Stimulated activated CD8-positive, alpha-beta memory T cell treated with anti-CD3 and anti-CD28 coated beads, Interleukin-15, amount 100 ng/mL, for 4 hours (primary cell): ENCODE data around the gene CTAG1A.
"Not testable (repeated sequence)": the region's sequence is repeated elsewhere in the genome, so short reads cannot be mapped to it uniquely, and the experiment has no call there.

ENCODE experiments used
- DNase-seq, 2 donors: peaks; one replicate each; pipeline ENCODE4 v3.0.0-alpha.2; 2020; ENCODE audit warnings: low read depth in 2 of 2

Gene CTAG1A

GRCh38 chrX:154573061-154573460 lies 11.9 kb upstream of the CTAG1A start:
- not testable (repeated sequence) for DNase-seq

GRCh38 chrX:154575076-154575475 lies 9.9 kb upstream of the CTAG1A start:
- not testable (repeated sequence) for DNase-seq

GRCh38 chrX:154582994-154583393 lies 1.9 kb upstream of the CTAG1A start:
- not testable (repeated sequence) for DNase-seq

DNA sequence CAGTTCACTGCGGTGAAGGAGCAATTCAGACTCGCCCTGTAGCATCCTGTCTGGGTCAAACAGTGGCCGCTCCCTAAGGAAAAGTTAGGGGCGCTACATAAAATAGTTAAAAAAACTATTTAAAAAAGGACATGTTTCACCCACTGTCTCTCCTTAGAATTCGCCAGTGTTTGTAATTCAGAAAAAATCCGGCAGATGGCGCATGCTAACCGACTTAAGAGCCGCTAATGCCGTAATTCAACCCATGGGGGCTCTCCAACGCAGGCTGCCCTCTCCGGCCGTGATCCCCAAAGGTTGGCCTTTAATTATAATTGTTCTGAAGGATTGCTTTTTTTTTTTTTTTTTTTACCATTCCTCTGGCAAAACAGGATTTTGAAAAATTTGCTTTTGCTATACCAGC lies 5.5 kb downstream of the CTAG1A start:
- DNase-seq, result not testable (repeated sequence)

GRCh38 chrX:154592505-154592904 lies 7.6 kb downstream of the CTAG1A start:
- no peak for DNase-seq

GRCh38 chrX:154593201-154593600 lies 8.3 kb downstream of the CTAG1A start:
- no peak for DNase-seq

DNA sequence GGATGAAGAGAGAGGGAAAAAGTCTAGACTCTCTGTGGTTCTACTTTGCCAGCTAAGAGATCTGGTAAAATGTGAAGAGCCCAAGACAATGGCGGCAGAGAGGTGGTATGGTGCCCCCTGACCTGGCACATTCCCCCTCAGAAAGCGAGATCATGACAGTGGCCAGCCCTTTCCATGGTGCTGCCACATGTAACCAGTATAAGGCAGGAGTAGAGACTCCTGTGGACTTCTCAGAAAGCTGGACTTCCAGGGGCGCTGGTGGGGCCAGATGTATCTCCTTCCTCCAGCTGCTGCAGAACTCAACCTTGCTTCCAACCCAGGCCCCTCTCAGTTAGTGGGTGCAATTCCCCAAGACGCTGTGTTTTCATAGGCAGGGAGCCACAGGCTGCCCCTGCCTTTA lies 9.6 kb downstream of the CTAG1A start:
- DNase-seq, result no peak

- DNase-seq, result no peak
These were observed 10.8 kb downstream of the CTAG1A start for GRCh38 chrX:154595559-154596249.

DNA sequence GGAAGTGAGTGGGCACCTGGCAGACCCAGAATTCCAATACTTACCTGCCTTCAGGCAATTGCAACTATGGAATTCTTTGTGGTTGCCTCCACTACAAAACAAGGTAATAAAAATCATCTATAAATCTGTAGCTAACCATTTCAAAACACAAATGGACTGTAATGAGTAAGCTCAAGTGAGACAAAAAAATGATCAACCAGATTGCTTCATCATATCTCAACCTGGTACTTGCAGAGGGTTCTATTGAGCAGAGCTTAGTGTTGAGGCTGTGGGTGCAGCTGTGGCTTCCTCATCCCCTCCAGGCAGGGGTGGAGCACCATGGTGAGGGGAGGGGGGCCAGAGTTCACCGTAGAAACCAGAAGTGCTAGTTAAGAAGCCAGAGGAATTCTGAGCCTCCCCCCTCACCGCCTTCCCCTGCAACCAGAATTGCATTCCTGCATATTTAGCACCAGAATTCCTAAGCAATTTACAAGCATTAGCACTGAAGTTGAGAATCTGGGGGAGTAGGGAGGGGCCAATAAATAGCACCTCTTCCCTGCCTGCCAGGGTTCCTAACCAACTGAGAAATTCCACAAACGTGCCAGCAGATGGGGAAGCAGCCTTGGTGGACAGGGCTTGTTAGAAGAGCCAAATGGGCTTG lies 11.5 kb downstream of the CTAG1A start:
- DNase-seq, result no peak

DNA sequence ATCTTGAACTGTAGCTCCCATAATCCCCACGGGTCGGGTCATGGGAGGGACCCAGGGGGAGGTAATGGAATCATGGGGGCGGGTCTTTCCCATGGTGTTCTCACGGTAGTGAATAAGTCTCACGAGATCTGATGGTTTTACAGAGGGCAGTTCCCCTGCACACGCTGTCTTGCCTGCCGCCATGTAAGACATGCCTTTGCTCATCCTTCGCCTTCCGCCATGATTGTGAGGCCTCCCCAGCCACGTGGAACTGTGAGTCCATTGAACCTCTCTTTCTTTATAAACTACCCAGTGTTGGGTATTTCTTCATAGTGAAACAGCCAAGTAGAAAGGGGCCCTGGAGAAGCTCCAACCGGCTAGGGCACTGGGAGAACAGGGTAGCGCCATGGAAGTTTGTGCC lies 12.3 kb downstream of the CTAG1A start:
- no peak for DNase-seq

GRCh38 chrX:154598656-154599055 lies 13.7 kb downstream of the CTAG1A start:
- no peak for DNase-seq

- no peak for DNase-seq
These were observed 14.6 kb downstream of the CTAG1A start for GRCh38 chrX:154599531-154599930.

DNA sequence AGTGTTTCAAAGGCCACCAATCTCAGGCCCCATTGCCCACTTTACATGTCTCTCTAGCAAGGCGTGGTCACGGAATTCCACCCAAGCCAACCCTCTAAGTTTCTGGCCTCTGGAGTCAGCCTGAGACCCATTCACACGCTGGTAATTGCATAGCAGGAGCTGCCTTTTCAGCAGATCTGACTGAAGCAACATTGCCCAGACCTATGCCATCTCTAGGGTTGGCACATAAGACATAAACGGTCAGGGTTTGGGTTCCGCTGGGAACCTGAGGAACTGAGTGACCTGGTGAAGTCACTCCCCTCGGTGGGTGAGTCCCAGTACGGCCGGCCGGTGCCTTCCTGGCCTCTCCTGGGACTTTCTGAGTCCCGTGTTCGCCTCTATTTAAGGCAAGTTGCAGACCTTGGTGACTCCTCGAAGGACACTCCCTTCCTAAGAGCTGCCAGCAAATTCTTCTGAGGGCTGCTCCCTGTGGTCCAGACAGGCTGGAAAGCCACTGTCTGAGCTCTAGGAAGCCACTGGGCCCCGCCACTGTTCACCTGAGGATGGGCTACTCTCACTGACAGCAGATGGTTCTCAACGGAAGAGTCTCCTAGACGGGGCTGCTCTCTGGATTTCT lies 15.9 kb downstream of the CTAG1A start:
- no peak for DNase-seq

- DNase-seq, result no peak
These were observed 17.3 kb downstream of the CTAG1A start for GRCh38 chrX:154602226-154602625.

- no peak for DNase-seq
These were observed 18.0 kb downstream of the CTAG1A start for GRCh38 chrX:154602766-154603437.

GRCh38 chrX:154603438-154604430 lies 18.8 kb downstream of the CTAG1A start:
- no peak for DNase-seq

- DNase-seq, result no peak
These were observed 20.6 kb downstream of the CTAG1A start for GRCh38 chrX:154605566-154605965.

DNA sequence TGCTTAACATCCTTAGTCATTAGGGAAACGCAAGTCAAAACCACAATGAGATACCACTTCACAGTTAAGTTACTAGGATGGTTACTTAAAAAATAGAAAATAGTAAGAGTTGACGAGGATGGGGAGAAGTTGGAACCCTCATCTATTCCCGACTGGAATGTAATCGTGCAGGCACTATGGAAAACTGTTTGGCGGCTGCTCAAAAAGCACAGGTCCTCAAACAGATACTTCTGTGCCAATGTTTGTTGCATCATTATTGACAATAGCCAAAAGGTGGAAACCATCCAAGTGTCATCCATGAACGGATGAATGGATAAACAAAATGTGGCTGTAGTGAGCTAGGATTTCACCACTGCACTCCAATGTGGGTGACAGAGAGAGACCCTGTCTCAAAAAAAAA lies 22.4 kb downstream of the CTAG1A start:
- no peak for DNase-seq

- DNase-seq, result not testable (repeated sequence)
These were observed 23.0 kb downstream of the CTAG1A start for GRCh38 chrX:154607976-154608375.

GRCh38 chrX:154608823-154609222 lies 23.9 kb downstream of the CTAG1A start:
- not testable (repeated sequence) for DNase-seq

DNA sequence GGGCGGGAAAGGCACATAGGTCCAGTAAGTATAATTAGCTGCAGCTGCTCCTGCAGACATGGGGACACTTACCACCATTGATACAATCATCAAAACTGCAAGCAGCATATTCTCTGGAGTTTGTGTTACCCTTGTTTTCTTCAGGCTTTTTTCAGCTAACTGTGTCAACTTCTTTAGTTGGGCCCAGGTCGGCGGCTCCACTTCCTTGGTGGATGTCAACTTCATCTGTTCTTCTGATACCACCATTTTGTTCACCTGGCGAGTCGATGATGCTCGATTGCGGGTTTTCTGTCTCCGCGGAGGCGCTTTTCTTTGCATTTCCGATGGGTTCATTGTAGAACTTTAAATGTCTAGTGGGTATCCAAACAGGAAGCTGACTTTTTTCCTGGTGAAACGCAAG lies 26.2 kb downstream of the CTAG1A start:
- not testable (repeated sequence) for DNase-seq
